Colon (tissue), 2 donors: ENCODE measurements around the gene HERC5.
"Not testable (repeated sequence)": the region's sequence is repeated elsewhere in the genome, so short reads cannot be mapped to it uniquely, and the experiment has no call there.

Source experiments
- FAIRE-seq: peaks from 2 replicates; lab custom pipeline; 2012; peaks lifted over from hg19 to GRCh38; lab: Jason Lieb, UNC
- donor health status: control.
- donor health status: control.

The HERC5 gene

GRCh38 chr4:88522702-88523324 is 65.9 kb downstream of the HERC5 start:
- FAIRE-seq: no peak

- FAIRE-seq: no peak
Observed at GRCh38 chr4:88523325-88524129, 66.6 kb downstream of the HERC5 start, which contains the start of gene PYURF. TSS of gene PYURF (minus strand) at chr4:88523776. CDS start at chr4:88523700, 76 bp downstream.

DNA sequence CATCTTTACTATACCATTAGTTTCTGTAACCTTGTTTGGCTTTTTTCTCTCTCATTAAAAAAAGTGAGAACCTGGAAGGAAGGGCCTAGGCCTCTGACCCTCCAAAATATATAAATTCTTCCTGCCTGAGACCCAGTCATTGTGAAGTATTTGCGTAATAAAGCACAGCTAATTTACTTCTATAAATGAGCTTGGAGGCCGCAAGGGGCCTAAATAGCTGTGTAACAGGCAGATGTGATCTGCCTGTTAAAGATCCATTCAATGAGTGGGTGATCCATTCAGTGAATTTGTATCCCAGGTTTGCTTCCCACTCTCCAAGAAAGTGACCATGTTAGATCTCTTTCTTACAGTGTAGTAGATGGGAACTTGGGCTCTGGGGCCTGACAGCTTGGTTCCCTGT is 67.3 kb downstream of the HERC5 start:
- FAIRE-seq: no peak

GRCh38 chr4:88526221-88526815 is 69.4 kb downstream of the HERC5 start:
- no peak for FAIRE-seq

GRCh38 chr4:88527787-88528186 is 70.9 kb downstream of the HERC5 start:
- FAIRE-seq: no peak

GRCh38 chr4:88528861-88529260 is 71.9 kb downstream of the HERC5 start:
- no peak for FAIRE-seq

GRCh38 chr4:88531549-88531948 is 74.6 kb downstream of the HERC5 start:
- no peak for FAIRE-seq

DNA sequence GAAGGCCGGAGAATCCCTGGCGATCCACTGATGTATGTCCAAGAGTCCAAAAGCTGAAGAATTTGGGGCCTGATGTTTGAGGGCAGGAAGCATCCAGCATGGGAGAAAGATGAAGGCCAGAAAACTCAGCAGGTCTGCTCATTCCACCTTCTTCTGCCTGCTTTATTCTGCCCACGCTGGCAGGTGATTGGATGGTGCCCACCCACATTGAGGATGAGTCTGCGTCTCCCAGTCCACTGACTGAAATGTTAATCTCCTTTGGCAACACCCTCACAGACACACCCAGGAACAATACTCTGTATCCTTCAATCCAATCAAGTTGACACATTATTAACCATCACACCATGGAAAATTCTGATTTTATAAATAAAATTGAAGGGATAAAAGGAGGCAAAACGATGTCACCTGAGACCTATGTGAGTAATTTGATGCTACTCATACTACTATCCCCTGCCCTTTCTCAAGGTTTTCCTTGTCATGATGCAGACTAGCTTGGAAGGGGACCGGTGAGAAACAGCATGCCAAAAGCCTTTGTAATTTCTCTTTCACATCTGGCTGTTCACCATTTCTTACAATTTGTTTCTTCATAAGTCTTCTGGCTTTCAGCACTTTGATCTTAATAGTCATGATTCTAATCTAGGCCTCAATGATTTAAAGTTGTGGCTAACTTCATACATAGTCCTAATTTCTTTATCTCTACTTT is 76.3 kb downstream of the HERC5 start:
- FAIRE-seq: no peak

- FAIRE-seq: no peak
Observed at GRCh38 chr4:88533937-88534750, 77.2 kb downstream of the HERC5 start.

- no peak for FAIRE-seq
Observed at GRCh38 chr4:88535090-88535755, 78.3 kb downstream of the HERC5 start.

DNA sequence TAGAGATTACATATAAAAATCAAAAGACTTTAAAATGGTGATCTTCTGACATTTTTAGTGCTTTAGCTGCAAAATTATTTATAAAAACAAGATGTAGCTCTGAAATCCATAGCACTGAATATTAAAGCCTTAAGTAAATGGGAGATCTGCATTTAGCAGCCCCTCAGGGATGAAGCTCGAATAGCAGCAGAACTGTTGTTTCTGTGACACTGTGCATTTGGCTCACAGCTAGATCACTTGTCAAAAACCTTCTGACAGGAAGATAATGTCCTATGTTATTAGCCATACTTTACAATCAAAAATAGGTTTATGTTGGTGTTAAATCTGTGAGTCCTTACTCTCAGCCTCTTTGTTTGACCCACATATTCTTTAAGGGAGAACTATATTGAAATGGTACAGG is 80.8 kb downstream of the HERC5 start:
- no peak for FAIRE-seq

GRCh38 chr4:88539322-88540068 is 82.6 kb downstream of the HERC5 start:
- not testable (repeated sequence) for FAIRE-seq

- FAIRE-seq: no peak
Observed at GRCh38 chr4:88549815-88550214, 92.9 kb downstream of the HERC5 start.
